ENCODE data around the gene MANF.

GRCh38 chr3:51388286-51389029 is 3.4 kb downstream of the MANF start:
- TF ChIP-seq, protein P1, sequence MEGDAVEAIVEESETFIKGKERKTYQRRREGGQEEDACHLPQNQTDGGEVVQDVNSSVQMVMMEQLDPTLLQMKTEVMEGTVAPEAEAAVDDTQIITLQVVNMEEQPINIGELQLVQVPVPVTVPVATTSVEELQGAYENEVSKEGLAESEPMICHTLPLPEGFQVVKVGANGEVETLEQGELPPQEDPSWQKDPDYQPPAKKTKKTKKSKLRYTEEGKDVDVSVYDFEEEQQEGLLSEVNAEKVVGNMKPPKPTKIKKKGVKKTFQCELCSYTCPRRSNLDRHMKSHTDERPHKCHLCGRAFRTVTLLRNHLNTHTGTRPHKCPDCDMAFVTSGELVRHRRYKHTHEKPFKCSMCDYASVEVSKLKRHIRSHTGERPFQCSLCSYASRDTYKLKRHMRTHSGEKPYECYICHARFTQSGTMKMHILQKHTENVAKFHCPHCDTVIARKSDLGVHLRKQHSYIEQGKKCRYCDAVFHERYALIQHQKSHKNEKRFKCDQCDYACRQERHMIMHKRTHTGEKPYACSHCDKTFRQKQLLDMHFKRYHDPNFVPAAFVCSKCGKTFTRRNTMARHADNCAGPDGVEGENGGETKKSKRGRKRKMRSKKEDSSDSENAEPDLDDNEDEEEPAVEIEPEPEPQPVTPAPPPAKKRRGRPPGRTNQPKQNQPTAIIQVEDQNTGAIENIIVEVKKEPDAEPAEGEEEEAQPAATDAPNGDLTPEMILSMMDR (conservative IDR thresholded peaks at IDR 0.05; ENCODE audit: low read depth in 2 of 2) = 0 out of 4 replicates have a peak, but pooled peaks have one; percentile 0 to 8
- TF ChIP-seq EZH2 (IDR thresholded peaks at IDR 0.05; ENCODE audit: low read depth, unreplicated experiment) = no peak

Measured in GM23338 (cell line).